Smooth muscle cell (in vitro differentiated cells): ENCODE results near the gene CEP250. TPM values are rescaled to one million over a fixed set of nuclear protein-coding genes. Genes with fewer than 3 reads are reported as not detected.

Experiments
- DNase-seq: peaks from one replicate; lab custom pipeline; 2025; ENCODE audit not compliant: unreplicated experiment; lab: John Stamatoyannopoulos, UW
- H2AFZ ChIP-seq: fragments of 200-600 bp; sonication (generic); 2 replicates; pipeline ENCODE4 v1.6.0; 2016; ENCODE audit warnings: antibody characterized with exemption, low read depth, mild to moderate bottlenecking
- H3F3A ChIP-seq: fragments of 200-600 bp; sonication (generic); 2 replicates; pipeline ENCODE4 v1.6.0; 2017; ENCODE audit warnings: antibody characterized with exemption, low read depth
- H3K27ac ChIP-seq: fragments of 200-600 bp; sonication (generic); 2 replicates; pipeline ENCODE4 v1.5.1; 2016; ENCODE audit warnings: low read depth, mild to moderate bottlenecking
- H3K27me3 ChIP-seq: fragments of 200-600 bp; sonication (generic); 2 replicates; pipeline ENCODE4 v1.6.1; 2016; ENCODE audit warnings: low read depth, mild to moderate bottlenecking
- H3K36me3 ChIP-seq: fragments of 200-600 bp; sonication (generic); 2 replicates; pipeline ENCODE4 v1.5.1; 2016; ENCODE audit warnings: low read depth
- H3K4me1 ChIP-seq: fragments of 200-600 bp; sonication (generic); 2 replicates; pipeline ENCODE4 v1.5.1; 2016; ENCODE audit warnings: low read depth
- H3K4me2 ChIP-seq: fragments of 200-600 bp; sonication (generic); 2 replicates; pipeline ENCODE4 v1.6.0; 2016; ENCODE audit warnings: mild to moderate bottlenecking
- H3K4me3 ChIP-seq: fragments of 200-600 bp; sonication (generic); 2 replicates; pipeline ENCODE4 v1.5.1; 2016; ENCODE audit warnings: mild to moderate bottlenecking
- H3K79me2 ChIP-seq: fragments of 200-600 bp; sonication (generic); 2 replicates; pipeline ENCODE4 v1.6.0; 2016; ENCODE audit warnings: low read depth, mild to moderate bottlenecking
- H3K9ac ChIP-seq: fragments of 200-600 bp; sonication (generic); 2 replicates; pipeline ENCODE4 v1.6.0; 2016; ENCODE audit warnings: low read depth
- H3K9me3 ChIP-seq: fragments of 200-600 bp; sonication (generic); replicated peaks from 2 replicates; pipeline ENCODE4 v1.5.1; 2016; ENCODE audit warnings: low read depth
- H4K20me1 ChIP-seq: fragments of 200-600 bp; sonication (generic); 2 replicates; pipeline ENCODE4 v1.6.0; 2016; ENCODE audit warnings: low read depth
- CTCF ChIP-seq: fragments of 200-600 bp; sonication (generic); IDR thresholded peaks from 2 replicates; pipeline ENCODE4 v1.5.1; 2017; ENCODE audit warnings: borderline replicate concordance, mild to moderate bottlenecking, antibody characterized with exemption; ENCODE audit not compliant: insufficient read depth, poor library complexity, severe bottlenecking
- WGBS: methylation state at CpG from one replicate; pipeline ENCODE4 v1.1.7; 2016; ENCODE audit warnings: low lambda C conversion rate; 5-methylcytosine and 5-hydroxymethylcytosine counted together
- polyA plus RNA-seq: library from polyadenylated mRNA; unstranded; fragments of >200 nt; fragmentation: Nextera tagmentation; extraction: Ambion mirVana; gene quantifications from 2 replicates; pipeline ENCODE4 v1.2.1, GENCODE V29; 2016
- total RNA-seq: library from RNA; depleted of rRNA; stranded (reverse); fragments of >200 nt; gene quantifications from 2 replicates; pipeline ENCODE4 v1.2.3, GENCODE V29; 2014

Gene CEP250
- total and polyA plus RNA-seq, 2 experiments from 2014 or later = 16.0 to 22.1 TPM

GRCh38 chr20:35462351-35462750, 7.0 kb downstream of the CEP250 start:
- TF ChIP-seq CTCF = no peak
- H3K9ac ChIP-seq = no peak overlapping the region
- no peak for DNase-seq
- H3K27me3 ChIP-seq = no peaks in the 10 kb centered on the region
- no peak overlapping the region for H3K4me3 ChIP-seq
- H3K4me1 ChIP-seq = no peaks in the 10 kb centered on the region
- peaks cover 16% of the 10 kb centered on the region for H4K20me1 ChIP-seq
- no peak overlapping the region for H3K27ac ChIP-seq
- H3K79me2 ChIP-seq = peaks cover 9% of the 10 kb centered on the region
- H3K36me3 ChIP-seq = no peaks in the 10 kb centered on the region
- no peak overlapping the region for H3K4me2 ChIP-seq
- no peaks in the 10 kb centered on the region for H3K9me3 ChIP-seq
- no peaks in the 10 kb centered on the region for H3F3A ChIP-seq
- 98% methylated on average over 2 of the region's 2 CpGs for WGBS
- no peak overlapping the region for H2AFZ ChIP-seq

GRCh38 chr20:35463455-35464300, 8.3 kb downstream of the CEP250 start:
- no peak overlapping the region for H3K4me3 ChIP-seq
- H3K36me3 ChIP-seq = no peaks in the 10 kb centered on the region
- 75% methylated on average over 4 of the region's 4 CpGs for WGBS
- no peak overlapping the region for H3K4me2 ChIP-seq
- H3K9ac ChIP-seq = no peak overlapping the region
- H3K9me3 ChIP-seq = no peaks in the 10 kb centered on the region
- TF ChIP-seq CTCF = peak; percentile 73
- no peak for DNase-seq
- peaks cover 15% of the 10 kb centered on the region for H4K20me1 ChIP-seq
- H3K27ac ChIP-seq = no peak overlapping the region
- no peaks in the 10 kb centered on the region for H3F3A ChIP-seq
- no peak overlapping the region for H2AFZ ChIP-seq
- peaks cover under 1% of the 10 kb centered on the region for H3K79me2 ChIP-seq
- H3K4me1 ChIP-seq = no peaks in the 10 kb centered on the region
- H3K27me3 ChIP-seq = no peaks in the 10 kb centered on the region

GRCh38 chr20:35465976-35466375, 10.6 kb downstream of the CEP250 start:
- Histone ChIP-seq H3K4me1 (no peaks in the 10 kb centered on the region), H2AFZ (no peak overlapping the region), H3K9me3 (no peaks in the 10 kb centered on the region), H3K36me3 (no peaks in the 10 kb centered on the region), H3K27me3 (no peaks in the 10 kb centered on the region), H3K27ac (no peak overlapping the region), H4K20me1 (peaks cover 8% of the 10 kb centered on the region), H3K79me2 (no peaks in the 10 kb centered on the region), H3K4me2 (no peak overlapping the region), H3K9ac (no peak overlapping the region), H3K4me3 (no peak overlapping the region), H3F3A (no peaks in the 10 kb centered on the region)
- DNase-seq = no peak
- WGBS = 96% methylated on average over 6 of the region's 6 CpGs
- TF ChIP-seq CTCF = no peak

DNA sequence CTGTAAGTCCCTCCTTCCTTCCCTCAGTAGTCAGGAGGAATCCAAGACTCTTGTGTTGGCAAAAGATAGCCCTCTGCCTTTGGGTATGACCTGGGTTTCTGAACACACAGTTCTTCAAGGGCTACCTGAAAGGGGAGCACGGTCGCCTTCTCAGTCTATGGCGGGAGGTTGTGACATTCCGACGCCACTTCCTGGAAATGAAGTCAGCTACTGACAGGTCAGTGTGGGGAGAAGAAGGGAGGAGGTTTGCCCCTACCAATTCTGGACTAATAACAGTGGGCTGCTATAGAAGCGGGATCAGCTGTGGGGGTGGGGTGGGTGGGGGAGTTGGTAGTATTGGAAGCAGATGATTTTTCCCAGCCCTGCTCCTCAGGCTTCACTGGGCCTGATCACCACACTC, 11.5 kb downstream of the CEP250 start:
- Histone ChIP-seq H3K9me3 (no peaks in the 10 kb centered on the region), H3F3A (no peaks in the 10 kb centered on the region), H3K27me3 (no peaks in the 10 kb centered on the region), H3K4me2 (no peak overlapping the region), H4K20me1 (peaks cover 8% of the 10 kb centered on the region), H3K27ac (no peak overlapping the region), H3K9ac (no peak overlapping the region), H3K4me3 (no peak overlapping the region), H3K79me2 (no peaks in the 10 kb centered on the region), H2AFZ (no peak overlapping the region), H3K36me3 (peaks cover 2% of the 10 kb centered on the region), H3K4me1 (no peaks in the 10 kb centered on the region)
- no peak for DNase-seq
- no peak for TF ChIP-seq CTCF
- WGBS = 98% methylated on average over 6 of the region's 6 CpGs
